ENCODE results near the gene LYST.
A peak's percentile ranks its signal among the peaks of the same experiment; 100 is the strongest.

The LYST gene

GRCh38 chr1:235883261-235883927, 16.7 kb upstream of the LYST start:
- DNase-seq = peak; percentile 91

GRCh38 chr1:235882816-235883215, 16.1 kb upstream of the LYST start:
- no peak for DNase-seq

- no peak for DNase-seq
Measured at GRCh38 chr1:235881930-235882700, 15.4 kb upstream of the LYST start.

GRCh38 chr1:235878082-235878811, 11.5 kb upstream of the LYST start:
- DNase-seq = no peak

- DNase-seq = no peak
Measured at GRCh38 chr1:235876402-235876841, 9.7 kb upstream of the LYST start.

GRCh38 chr1:235875036-235875597, 8.4 kb upstream of the LYST start:
- no peak for DNase-seq

- DNase-seq = no peak
Measured at GRCh38 chr1:235874261-235874660, 7.6 kb upstream of the LYST start.

GRCh38 chr1:235873571-235873970, 6.9 kb upstream of the LYST start:
- no peak for DNase-seq

- no peak for DNase-seq
Measured at GRCh38 chr1:235873045-235873444, 6.3 kb upstream of the LYST start.

GRCh38 chr1:235872270-235872669, 5.6 kb upstream of the LYST start:
- no peak for DNase-seq

- no peak for DNase-seq
Measured at GRCh38 chr1:235867903-235868469, 1.3 kb upstream of the LYST start.

GRCh38 chr1:235866913-235867845, 473 bp upstream of the LYST start:
- peak; percentile 92 for DNase-seq

- DNase-seq = no peak
Measured at GRCh38 chr1:235865565-235866204, 1.0 kb downstream of the LYST start.

GRCh38 chr1:235864931-235865525, 1.7 kb downstream of the LYST start:
- DNase-seq = no peak

GRCh38 chr1:235864469-235864868, 2.2 kb downstream of the LYST start:
- no peak for DNase-seq

- no peak for DNase-seq
Measured at GRCh38 chr1:235863699-235864093, 3.0 kb downstream of the LYST start.

- DNase-seq = no peak
Measured at GRCh38 chr1:235861857-235862256, 4.8 kb downstream of the LYST start.

GRCh38 chr1:235860829-235861228, 5.9 kb downstream of the LYST start:
- DNase-seq = no peak

- no peak for DNase-seq
Measured at GRCh38 chr1:235859789-235860188, 6.9 kb downstream of the LYST start.

GRCh38 chr1:235858766-235859165, 7.9 kb downstream of the LYST start:
- DNase-seq = no peak

- DNase-seq = no peak
Measured at GRCh38 chr1:235857756-235858155, 8.9 kb downstream of the LYST start.
